GM21423 (cell line): ENCODE measurements around the gene SORL1.
A peak's percentile ranks its signal among the peaks of the same experiment; 100 is the strongest.

Experiments used
- ATAC-seq: cut with Tn5 transposase; IDR thresholded peaks from one replicate; pipeline ENCODE4 v1.9.1; 2021; ENCODE audit warnings: mild to moderate bottlenecking, moderate library complexity; ENCODE audit not compliant: unreplicated experiment

Gene SORL1

GRCh38 chr11:121472312-121472711 lies 20.2 kb downstream of the SORL1 start:
- no peak for ATAC-seq

DNA sequence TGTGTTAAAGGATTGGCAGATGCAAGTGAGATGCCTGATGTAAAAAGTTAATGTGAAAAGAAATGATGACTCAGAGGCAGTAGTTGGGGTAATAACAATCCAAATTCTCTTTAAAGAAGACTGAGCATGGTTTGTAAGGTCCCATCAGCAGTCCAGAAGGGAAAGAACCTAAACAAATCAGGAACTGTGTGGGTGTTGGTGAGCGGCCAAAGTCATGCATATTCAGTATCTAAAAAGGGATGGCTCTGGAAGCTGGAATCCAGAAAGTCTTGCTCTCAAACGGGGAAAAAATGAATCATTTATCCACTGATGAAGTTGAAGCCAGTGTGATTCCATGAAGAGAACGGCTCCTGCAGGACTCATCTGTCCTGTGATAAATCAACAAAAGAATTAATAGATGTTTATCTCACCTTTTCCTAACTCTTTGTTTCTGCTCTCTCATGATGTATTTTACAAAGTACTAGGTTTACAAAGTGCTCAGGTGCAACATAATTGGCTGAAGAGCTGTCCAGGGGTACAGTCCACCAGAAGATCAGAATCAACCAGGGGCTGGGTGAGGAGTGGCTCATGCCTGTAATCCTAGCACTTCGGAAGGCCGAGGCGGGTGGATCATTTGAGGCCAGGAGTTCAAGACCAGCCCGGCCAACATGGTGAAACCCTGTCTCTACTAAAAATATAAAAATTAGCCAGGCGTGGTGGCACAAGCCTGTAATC lies 21.1 kb downstream of the SORL1 start:
- ATAC-seq = no peak

GRCh38 chr11:121474680-121475079 lies 22.6 kb downstream of the SORL1 start:
- ATAC-seq = no peak

DNA sequence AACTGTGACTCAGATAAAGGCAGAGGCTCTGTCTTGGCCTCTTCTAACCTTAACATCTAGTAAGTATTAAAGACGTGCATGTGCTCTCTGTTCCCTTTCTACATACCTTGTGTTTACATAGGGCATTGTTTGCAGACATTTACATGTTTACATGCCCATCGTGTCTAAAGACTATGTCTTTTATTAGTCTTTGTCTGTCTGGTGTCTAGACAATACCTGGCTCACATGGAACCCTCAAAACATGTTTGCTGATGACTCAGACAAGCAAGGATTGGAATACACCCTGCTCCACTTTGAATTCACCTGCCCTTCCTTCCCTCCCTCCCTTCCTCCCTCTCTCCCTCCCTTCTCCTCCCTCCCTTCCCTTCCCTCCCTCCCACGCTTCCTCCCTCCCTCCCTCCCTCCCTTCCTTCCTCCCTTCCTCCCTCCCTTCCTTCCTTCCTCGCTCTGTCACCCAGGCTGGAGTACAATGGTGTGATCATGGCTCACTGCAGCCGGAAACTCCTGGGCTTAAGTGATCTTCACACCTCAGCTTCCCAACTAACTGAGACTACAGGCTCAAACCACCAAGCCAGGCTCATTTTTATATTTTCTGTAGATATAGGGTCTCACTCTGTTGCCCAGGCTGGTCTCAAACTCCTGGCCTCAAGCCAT lies 24.4 kb downstream of the SORL1 start:
- ATAC-seq = no peak

DNA sequence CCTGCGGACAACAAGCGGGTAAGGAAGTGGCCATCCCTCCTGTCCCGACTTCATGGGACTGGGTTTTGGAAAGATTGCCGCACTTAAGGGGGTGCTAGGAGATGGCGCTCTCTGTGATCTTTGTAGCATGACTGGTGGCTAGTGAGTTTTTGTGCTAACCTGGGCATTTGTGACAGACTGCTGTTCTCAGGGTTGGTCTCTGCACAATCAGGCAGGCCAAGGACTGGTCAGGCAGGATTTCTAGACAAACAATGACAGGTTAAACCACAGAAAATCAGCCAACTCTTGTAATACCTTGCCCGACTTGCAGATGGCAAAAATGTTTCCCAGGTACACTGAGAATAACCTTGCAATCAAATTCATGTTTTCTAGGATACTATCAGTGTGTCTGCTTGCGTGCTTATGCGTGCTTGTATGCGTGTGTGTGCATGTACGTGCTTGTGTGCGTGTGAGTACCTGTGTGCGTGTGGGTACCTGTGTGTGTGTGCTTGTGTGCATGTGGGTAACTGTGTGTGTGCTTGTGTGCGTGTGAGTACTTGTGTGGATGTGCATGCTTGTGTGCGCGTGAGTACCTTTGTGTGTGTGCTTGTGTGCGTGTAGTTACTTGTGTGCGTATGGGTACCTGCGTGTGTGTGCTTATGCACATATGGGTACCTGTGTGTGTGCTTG lies 26.2 kb downstream of the SORL1 start:
- ATAC-seq = no peak

DNA sequence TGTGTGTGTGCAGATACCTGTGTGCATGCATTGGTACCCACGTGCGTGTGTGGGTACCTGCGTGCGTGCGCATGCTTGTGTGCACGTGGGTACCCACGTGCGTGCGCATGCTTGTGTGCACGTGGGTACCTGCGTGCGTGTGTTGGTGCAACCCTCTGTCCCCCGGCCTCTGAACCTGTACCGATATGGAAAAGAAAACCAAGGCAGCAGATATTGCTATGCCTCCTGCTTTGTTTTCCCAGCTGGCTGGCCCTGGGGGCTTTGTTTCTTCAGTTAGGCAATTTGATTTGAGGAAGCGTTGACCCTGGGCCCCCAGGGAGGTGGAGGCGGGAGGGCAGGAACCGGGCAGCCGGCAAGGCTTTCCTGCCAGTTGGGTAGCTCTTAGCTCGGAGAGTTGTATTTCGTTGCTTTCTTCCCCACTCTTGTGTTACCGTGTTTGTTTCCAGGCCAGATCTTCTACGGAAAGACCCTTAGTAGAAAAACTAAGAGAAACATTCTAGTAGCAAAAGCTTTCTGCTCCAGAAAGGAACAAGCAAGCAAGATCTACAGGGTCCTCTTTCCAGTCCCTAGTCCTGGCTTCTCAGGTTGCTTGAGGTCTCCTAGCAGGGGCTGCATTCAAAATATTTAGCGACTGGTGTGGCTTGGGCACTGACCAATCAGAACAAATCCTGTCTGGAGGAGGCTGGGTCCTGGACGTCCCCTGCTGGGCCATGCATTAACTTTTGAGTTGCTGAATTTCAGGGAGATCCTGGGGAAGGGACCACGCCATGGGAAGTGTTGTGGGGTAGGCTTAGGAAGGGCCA lies 27.0 kb downstream of the SORL1 start:
- ATAC-seq = no peak

DNA sequence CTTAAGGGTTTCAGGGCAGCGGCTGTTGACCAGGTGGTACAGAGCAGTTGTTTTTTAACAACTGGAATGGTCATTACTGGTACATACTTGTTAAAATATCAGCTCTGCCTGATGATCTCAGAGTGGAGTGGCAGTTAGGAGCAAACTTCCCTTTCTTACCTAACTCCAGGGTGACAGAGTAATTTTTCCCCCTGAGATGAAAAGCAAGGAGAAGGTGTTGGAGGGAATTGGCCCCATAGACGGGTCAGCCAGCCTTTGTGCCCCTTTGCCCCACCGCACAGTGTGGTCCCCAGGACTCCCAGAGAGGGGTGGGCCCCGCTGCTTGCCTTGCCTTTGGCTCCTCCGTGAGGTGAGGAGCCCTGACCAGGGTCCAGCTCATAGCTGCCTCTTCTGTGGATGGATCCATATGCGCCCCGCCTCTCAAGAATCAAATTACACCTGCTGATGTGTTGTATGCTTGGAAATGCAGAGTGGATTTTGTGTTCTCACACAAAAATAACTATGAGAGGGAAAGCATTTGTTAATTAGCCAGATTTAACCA lies 27.7 kb downstream of the SORL1 start:
- ATAC-seq = no peak

DNA sequence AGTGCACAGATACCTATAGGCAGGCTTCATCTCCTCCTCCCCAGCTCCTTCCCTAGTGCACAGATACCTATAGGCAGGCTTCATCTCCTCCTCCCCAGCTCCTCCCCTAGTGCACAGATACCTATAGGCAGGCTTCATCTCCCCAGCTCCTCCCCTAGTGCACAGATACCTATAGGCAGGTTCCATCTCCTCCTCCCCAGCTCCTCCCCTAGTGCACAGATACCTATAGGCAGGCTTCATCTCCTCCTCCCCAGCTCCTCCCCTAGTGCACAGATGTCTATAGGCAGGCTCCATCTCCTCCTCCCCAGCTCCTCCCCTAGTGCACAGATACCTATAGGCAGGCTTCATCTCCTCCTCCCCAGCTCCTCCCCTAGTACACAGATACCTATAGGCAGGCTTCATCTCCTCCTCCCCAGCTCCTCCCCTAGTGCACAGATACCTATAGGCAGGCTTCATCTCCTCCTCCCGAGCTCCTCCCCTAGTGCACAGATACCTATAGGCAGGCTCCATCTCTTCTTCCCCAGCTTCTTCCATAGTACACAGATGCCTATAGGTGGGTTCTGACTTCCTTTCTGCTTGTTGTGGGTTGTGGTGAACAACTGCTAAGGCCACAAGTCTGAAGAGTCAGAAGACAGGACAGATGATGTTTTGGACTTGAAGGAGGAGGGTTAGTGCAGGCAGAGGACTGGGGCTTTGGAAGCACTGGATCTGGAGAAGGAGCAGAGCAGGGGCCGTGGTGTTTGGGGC lies 29.5 kb downstream of the SORL1 start:
- peak; percentile 56 for ATAC-seq

GRCh38 chr11:121482231-121483129 lies 30.4 kb downstream of the SORL1 start:
- ATAC-seq = peak; percentile 81

GRCh38 chr11:121483805-121484480 lies 31.8 kb downstream of the SORL1 start:
- ATAC-seq = no peak

DNA sequence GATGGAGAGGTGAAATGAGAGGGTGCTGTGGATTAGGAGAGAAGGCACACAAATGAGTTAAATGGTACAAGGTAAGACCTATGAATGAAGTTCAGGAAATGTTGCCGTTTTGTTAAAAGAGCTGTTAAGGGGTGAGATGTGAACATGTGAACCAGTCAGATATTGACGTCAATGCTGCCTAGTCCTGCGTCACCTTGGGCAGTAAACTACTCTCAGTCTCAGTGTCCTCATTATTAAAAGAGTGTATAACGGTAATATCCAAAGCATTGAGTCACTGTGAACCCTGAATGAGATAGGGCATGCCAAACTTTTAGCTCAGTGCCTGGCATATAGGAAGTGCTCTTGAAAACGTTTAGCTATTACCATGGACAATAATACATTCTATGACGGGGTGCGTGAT lies 33.1 kb downstream of the SORL1 start:
- no peak for ATAC-seq

DNA sequence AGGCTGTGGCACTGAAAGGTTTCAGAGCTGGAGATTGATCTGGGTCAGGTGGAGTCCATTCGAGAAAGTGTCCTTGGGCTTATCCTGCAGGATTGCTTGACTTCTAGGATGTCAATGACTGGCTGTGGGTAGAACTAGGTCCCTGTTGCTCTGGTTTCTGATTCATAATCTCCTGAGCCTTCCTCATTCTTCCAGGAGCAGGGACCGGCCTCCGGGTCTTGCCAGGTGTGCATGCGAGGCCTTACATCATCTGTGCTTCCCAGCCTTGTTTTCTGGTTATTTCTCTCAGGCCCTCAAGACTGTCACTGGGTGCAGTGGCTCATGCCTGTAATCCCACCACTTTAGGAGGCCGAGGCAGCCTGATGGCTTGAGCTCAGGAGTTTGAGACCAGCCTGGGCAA lies 33.9 kb downstream of the SORL1 start:
- ATAC-seq = no peak

- ATAC-seq = no peak
Measured at GRCh38 chr11:121487191-121487590, 35.1 kb downstream of the SORL1 start.

DNA sequence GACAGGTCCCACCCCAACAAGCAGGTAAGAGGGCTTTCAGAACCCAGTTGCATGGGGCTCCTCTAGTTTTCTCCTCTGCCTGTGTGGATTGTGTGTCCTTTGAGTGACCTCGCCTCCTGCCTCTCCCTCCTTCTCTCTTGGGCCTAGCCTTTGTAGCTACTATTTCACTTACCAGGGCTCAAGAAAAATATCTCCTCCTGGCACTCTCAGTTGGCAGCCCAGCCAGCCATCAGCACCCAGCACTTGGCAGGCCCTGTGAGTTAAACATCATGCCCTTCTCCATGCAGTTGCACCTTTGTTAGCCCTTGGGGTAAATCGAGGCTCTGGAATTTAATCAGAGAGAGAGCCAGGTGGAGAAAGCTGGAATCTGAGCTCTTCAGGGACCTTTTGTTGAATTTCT lies 36.1 kb downstream of the SORL1 start:
- ATAC-seq = no peak

DNA sequence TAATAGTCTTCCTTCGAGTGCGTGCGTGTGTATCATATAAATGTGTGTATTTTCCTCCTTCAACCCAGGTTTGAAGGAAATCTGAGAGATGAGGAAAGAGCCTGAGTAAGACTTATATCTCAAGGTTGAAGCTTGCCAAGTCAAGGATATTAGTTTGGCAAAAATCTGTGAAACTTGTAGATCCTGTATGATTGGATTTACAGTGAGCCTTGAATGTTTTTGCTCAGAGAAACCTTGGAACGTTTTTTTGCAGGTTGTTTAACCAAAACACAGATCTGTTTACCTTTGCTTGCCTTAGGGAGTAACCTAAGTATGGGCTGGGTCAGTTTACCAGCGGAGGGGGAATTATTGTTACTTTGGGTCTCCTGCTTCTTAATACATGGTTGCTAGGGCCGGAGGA lies 36.5 kb downstream of the SORL1 start:
- no peak for ATAC-seq

DNA sequence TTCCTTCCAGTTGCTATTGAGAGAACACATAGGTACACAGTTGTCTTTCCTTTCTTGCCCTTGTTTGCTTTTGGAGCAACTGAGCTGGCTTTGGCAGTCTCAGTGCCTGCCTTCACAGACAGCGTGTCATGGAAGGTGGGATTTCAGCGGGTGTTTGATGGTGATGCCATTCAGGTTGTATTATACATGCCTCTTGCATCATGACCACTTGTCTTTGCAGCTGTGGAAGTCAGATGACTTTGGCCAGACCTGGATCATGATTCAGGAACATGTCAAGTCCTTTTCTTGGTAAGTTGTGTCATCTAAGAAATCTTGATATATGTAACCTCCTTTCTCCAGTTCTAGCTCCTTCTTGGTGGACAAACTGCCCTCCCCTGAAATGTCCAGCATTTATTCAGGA lies 37.7 kb downstream of the SORL1 start:
- no peak for ATAC-seq

DNA sequence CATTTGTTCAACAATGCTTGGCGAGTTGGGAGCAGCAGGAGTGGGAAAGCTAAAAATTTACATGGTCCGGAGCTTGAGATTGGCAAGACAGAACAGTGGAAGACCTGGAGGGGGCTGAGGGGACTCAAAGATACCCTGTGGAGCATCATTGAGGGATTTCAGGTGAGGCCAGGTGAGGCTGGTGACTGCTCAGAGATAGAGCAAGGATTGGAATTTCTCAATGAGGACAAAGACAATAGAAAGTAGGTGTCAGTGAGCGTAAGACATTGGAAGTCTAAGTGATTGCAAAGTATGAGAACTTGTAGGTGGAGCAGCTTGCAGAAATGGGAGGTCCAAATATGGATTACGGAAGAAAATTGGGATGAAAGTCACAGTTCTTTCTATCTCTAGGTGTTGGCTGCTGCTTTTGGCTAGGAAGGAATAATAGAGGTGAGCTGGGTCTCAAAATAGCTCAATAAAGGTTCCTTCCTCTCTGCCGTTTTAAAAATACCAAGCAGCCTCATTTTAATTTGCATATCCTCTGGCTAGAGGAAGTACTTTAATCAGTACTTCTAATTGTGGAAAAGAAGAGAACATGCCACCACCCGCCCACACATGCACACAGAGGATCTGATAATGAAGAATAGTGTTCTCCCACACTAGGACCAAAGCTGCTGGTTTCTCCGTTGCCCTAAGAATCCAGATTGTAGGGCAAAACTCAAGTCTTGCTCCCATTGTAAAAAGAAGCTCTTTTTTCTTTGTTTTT lies 42.4 kb downstream of the SORL1 start:
- peak; percentile 78 for ATAC-seq
